Peyer's patch (tissue), 4 donors: Measurements from ENCODE around the gene MC2R. TPM values are rescaled to one million over a fixed set of nuclear protein-coding genes. Genes with fewer than 3 reads are reported as not detected.

Experiments used
- DNase-seq, 3 donors: peaks; one replicate each; pipeline ENCODE4 v3.0.0-alpha.2; 2017 to 2019
- H3K27ac ChIP-seq, 4 donors: fragments of 200-600 bp; sonication (generic); one replicate each; pipeline ENCODE4 v1.5.1; 2016 to 2019
- H3K27me3 ChIP-seq, 2 donors: fragments of 200-600 bp; sonication (generic); one replicate each; pipeline ENCODE4 v1.5.1; 2019
- H3K36me3 ChIP-seq, 3 donors: fragments of 200-600 bp; sonication (generic); one replicate each; pipeline ENCODE4 v1.5.1; 2016 to 2019
- H3K4me1 ChIP-seq, 4 donors: fragments of 200-600 bp; sonication (generic); one replicate each; pipeline ENCODE4 v1.5.1; 2016 to 2019
- H3K4me3 ChIP-seq, 4 donors: fragments of 200-600 bp; sonication (generic); 1 replicate in 3 of 4; 2 replicates in 1 of 4; pipeline ENCODE4 v1.5.1; 2016 to 2019; ENCODE audit warnings: mild to moderate bottlenecking in 1 of 4
- H3K9me3 ChIP-seq, 4 donors: fragments of 200-600 bp; sonication (generic); one replicate each; pipeline ENCODE4 v1.5.1; 2016 to 2019; ENCODE audit warnings: mild to moderate bottlenecking in 1 of 4
- POLR2A ChIP-seq, 2 donors: fragments of 450-650 bp; IDR thresholded peaks; one replicate each; pipeline ENCODE4 v1.5.1; 2017; ENCODE audit warnings: antibody characterized with exemption in 2 of 2, mild to moderate bottlenecking in 2 of 2, moderate library complexity in 2 of 2
- total RNA-seq, 4 donors: library from RNA; depleted of rRNA; stranded (reverse); fragments of >200 nt; gene quantifications; one replicate each; pipeline ENCODE4 v1.1.0, GENCODE V29; 2016
- TF ChIP-seq, protein P1 (sequence below), 6 experiments: fragments of 450-650 bp in 4 of 6; fragments of 200-600 bp in 2 of 6; sonication (generic) in 1 of 6; IDR thresholded peaks; one replicate each; pipeline ENCODE4 v1.5.1; 2017 to 2019; ENCODE audit warnings: antibody characterized with exemption in 6 of 6, mild to moderate bottlenecking in 3 of 6, moderate library complexity in 1 of 6

Gene MC2R
- not detected for total RNA-seq

DNA sequence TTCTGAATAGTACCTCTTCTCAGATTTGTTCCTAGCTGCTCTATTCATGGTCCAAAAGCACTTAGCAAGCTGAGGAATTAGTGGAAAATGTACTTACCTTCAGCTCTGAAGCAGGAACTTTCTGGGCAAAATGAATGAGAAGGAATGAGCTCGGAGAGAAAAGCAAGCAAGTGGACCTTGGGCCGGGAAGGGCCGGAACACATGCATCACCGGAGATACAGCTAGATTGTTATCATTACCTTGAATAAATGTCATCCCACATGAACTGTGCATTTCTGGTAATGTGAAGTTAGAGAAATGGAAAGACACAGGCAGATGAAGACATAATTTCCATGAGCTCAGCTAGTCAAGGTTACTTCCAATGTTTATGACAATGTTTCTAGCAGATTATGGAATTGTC, at the start of gene MC2R:
Gene MC2R, minus strand, starts transcription at position 146 of the 400 bp plus-strand sequence. CDS start 30,018 bp downstream, outside the sequence.
- no peaks in the 10 kb centered on the region for H3K27me3 ChIP-seq
- H3K27ac ChIP-seq = peak within 1 kb of the TSS in 1 of 4 donors; percentile 30
- H3K36me3 ChIP-seq = no peaks in the 10 kb centered on the region
- no peak for DNase-seq
- no peak within 1 kb of the TSS for H3K4me3 ChIP-seq
- no peak for TF ChIP-seq POLR2A (IDR thresholded peaks at IDR 0.05)
- TF ChIP-seq, protein P1, sequence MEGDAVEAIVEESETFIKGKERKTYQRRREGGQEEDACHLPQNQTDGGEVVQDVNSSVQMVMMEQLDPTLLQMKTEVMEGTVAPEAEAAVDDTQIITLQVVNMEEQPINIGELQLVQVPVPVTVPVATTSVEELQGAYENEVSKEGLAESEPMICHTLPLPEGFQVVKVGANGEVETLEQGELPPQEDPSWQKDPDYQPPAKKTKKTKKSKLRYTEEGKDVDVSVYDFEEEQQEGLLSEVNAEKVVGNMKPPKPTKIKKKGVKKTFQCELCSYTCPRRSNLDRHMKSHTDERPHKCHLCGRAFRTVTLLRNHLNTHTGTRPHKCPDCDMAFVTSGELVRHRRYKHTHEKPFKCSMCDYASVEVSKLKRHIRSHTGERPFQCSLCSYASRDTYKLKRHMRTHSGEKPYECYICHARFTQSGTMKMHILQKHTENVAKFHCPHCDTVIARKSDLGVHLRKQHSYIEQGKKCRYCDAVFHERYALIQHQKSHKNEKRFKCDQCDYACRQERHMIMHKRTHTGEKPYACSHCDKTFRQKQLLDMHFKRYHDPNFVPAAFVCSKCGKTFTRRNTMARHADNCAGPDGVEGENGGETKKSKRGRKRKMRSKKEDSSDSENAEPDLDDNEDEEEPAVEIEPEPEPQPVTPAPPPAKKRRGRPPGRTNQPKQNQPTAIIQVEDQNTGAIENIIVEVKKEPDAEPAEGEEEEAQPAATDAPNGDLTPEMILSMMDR (IDR thresholded peaks at IDR 0.05) = no peak
- no peaks in the 10 kb centered on the region for H3K4me1 ChIP-seq
- H3K9me3 ChIP-seq = no peaks in the 10 kb centered on the region

DNA sequence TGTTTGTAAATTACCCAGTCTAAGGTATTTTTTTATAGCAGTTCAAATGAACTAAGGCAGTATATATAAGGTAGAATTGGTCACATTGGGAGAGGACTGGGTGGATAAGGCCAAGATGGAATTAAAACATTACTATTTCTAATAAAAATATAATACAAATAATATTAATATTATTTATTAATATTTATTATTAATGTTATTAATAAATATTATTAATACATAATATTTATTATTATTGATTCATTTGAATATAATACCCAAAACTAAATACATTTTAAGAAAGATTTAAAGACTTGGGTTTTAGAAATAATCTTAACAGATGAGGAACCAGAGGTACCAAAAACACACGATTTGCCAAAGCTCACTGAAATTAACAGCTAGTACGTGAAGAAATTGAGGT, 30.5 kb upstream of the MC2R start:
- Histone ChIP-seq H3K4me1 (no peaks in the 10 kb centered on the region), H3K27ac (no peak overlapping the region), H3K27me3 (no peaks in the 10 kb centered on the region), H3K36me3 (no peaks in the 10 kb centered on the region), H3K9me3 (no peaks in the 10 kb centered on the region), H3K4me3 (no peak overlapping the region)
- TF ChIP-seq, protein P1 (IDR thresholded peaks at IDR 0.05) = no peak
- TF ChIP-seq POLR2A (IDR thresholded peaks at IDR 0.05) = no peak
- no peak for DNase-seq

DNA sequence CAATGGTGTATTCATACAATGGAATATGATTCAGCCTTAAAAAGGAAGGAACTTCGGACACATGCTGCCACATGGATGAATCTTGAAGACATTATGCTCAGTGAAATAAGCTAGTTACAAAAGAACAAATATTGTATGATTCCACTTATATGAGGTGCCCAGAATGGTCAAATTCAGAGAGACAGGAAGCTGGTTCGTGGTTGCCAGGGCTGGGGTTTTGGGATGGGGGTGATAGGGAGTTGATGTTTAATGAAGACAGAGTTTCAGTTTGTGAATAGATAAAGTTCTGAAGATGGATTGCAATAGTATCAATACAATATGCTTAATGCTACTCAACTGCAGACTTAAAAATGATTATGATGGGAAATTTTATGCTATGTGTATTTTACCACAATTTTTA, 28.0 kb upstream of the MC2R start:
- Histone ChIP-seq H3K4me3 (no peak overlapping the region), H3K9me3 (no peaks in the 10 kb centered on the region), H3K36me3 (no peaks in the 10 kb centered on the region)

GRCh38 chr18:13940326-13940725, 25.0 kb upstream of the MC2R start:
- Histone ChIP-seq H3K27me3 (no peaks in the 10 kb centered on the region), H3K4me1 (no peaks in the 10 kb centered on the region), H3K36me3 (no peaks in the 10 kb centered on the region), H3K4me3 (no peak overlapping the region), H3K27ac (no peak overlapping the region), H3K9me3 (no peaks in the 10 kb centered on the region)
- no peak for DNase-seq
- TF ChIP-seq, protein P1 (IDR thresholded peaks at IDR 0.05) = no peak
- no peak for TF ChIP-seq POLR2A (IDR thresholded peaks at IDR 0.05)

More for the DNA sequence above, 28.0 kb upstream of the MC2R start:
- no peak for DNase-seq
- H3K4me1 ChIP-seq = no peaks in the 10 kb centered on the region
- no peaks in the 10 kb centered on the region for H3K27me3 ChIP-seq
- H3K27ac ChIP-seq = no peak overlapping the region
- TF ChIP-seq, protein P1 (IDR thresholded peaks at IDR 0.05) = no peak
- no peak for TF ChIP-seq POLR2A (IDR thresholded peaks at IDR 0.05)

DNA sequence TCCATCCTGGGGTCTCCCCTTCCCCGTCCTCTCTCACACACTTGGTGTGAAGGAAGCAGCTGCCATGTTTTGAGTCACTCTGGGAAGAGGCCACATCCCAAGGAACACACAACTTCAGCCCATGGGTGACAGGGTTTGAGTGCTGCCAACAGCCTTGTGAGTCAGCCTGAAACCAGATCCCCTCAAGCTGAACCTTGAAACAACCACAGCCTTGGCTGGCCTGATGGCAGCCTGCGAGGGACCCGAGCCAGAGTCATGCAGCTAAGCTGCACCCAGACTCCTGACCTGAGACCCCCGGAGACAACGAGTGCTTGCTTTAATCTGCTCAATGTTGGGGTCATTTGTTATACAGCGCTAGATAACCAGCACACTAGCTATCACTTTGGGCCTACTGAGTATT, 19.3 kb upstream of the MC2R start:
- Histone ChIP-seq H3K27ac (no peak overlapping the region), H3K9me3 (no peaks in the 10 kb centered on the region), H3K4me1 (no peaks in the 10 kb centered on the region), H3K27me3 (no peaks in the 10 kb centered on the region), H3K36me3 (no peaks in the 10 kb centered on the region), H3K4me3 (no peak overlapping the region)
- TF ChIP-seq, protein P1 (IDR thresholded peaks at IDR 0.05) = no peak
- no peak for TF ChIP-seq POLR2A (IDR thresholded peaks at IDR 0.05)
- DNase-seq = no peak

- TF ChIP-seq, protein P1 (IDR thresholded peaks at IDR 0.05) = no peak
- no peak for TF ChIP-seq POLR2A (IDR thresholded peaks at IDR 0.05)
- no peaks in the 10 kb centered on the region for H3K27me3 ChIP-seq
- no peaks in the 10 kb centered on the region for H3K4me1 ChIP-seq
- H3K4me3 ChIP-seq = no peak overlapping the region
- H3K9me3 ChIP-seq = no peaks in the 10 kb centered on the region
- DNase-seq = no peak
- H3K36me3 ChIP-seq = no peaks in the 10 kb centered on the region
- no peak overlapping the region for H3K27ac ChIP-seq
These were observed 18.7 kb upstream of the MC2R start for GRCh38 chr18:13934058-13934457.
